ENCODE data around the gene COL6A3. TPM values are rescaled to one million over a fixed set of nuclear protein-coding genes. Genes with fewer than 3 reads are reported as not detected.
"Not testable (repeated sequence)": the region's sequence is repeated elsewhere in the genome, so short reads cannot be mapped to it uniquely, and the experiment has no call there.

COL6A3 gene
- total RNA-seq, 1 donor from 2014 or later = 0.02 TPM

DNA sequence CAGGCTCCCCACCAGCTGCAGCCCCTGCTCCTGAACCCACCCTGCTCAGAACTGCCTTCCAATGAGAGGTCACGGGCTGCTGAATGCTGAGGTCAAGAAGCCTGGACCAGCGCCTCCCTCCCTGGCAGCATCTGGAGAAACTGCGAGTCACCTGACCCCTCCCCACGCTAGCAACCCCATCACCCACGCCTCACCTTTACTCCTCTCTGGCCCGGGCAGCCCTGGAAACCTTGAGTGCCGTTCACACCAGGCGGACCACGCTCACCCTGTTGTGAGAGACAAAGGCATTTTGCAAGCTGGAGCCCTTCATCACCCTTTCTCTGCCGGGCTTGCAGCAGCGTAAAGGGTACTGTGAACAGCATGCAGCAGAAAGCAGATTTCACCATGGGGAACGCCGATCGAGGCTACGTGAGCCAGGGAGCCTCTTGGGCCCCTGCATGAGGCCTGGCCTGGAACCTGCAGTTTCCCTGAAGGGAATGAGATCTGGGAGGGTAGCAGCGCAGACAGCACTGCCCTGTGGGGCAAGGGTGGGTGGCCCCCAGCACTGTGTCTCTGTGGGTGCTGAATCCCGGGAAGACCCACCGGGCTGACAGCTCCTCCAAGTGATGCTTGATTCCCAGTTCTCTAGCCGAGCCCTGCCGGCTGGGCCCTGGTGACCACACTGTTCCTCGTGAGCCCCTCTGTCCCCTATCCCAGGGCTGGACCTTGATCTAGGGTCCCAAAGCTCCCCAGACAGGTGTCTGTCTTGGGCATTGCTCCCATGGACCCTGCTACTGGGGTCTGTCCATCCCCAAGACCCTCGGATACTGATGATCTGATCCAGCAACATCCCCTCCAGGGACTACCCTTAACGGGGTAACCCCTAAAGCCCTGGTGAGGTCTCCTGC is 53.8 kb downstream of the COL6A3 start:
- ChIA-PET POLR2A (no interaction called here), CTCF (no interaction called here)
- Mint-ChIP-seq H3K36me3 (ENCODE audit: low read depth) (no peaks in the 10 kb centered on the region), H3K27ac (no peak overlapping the region), H3K4me3 (no peak overlapping the region), H3K9me3 (no peaks in the 10 kb centered on the region), H3K4me1 (no peaks in the 10 kb centered on the region), H3K27me3 (peaks cover 4% of the 10 kb centered on the region)
- no peak for DNase-seq
- ATAC-seq (ENCODE audit: low read depth) = no peak
- intact Hi-C loops (cut with micrococcal nuclease) = no loop called here
- TF ChIP-seq, protein P1, sequence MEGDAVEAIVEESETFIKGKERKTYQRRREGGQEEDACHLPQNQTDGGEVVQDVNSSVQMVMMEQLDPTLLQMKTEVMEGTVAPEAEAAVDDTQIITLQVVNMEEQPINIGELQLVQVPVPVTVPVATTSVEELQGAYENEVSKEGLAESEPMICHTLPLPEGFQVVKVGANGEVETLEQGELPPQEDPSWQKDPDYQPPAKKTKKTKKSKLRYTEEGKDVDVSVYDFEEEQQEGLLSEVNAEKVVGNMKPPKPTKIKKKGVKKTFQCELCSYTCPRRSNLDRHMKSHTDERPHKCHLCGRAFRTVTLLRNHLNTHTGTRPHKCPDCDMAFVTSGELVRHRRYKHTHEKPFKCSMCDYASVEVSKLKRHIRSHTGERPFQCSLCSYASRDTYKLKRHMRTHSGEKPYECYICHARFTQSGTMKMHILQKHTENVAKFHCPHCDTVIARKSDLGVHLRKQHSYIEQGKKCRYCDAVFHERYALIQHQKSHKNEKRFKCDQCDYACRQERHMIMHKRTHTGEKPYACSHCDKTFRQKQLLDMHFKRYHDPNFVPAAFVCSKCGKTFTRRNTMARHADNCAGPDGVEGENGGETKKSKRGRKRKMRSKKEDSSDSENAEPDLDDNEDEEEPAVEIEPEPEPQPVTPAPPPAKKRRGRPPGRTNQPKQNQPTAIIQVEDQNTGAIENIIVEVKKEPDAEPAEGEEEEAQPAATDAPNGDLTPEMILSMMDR (IDR thresholded peaks at IDR 0.05) = no peak

DNA sequence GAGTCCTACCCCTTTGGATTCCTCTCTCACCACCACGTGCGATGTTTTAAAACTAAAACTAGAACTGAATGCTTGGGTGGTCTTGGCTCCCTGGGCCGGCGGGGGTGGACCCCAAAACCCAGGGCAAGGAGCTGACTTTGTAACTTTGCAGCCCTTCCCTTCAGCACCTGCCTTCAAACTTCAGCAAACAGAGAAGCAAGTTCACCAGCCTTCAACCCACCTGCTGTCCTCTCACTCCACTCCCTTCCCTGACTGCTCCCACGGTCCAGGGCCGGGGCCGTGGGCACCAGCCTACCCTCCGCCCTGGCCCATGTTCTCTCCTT is 54.5 kb downstream of the COL6A3 start:
- Mint-ChIP-seq H3K27ac (no peak overlapping the region), H3K9me3 (no peaks in the 10 kb centered on the region), H3K4me3 (no peak overlapping the region), H3K4me1 (no peaks in the 10 kb centered on the region), H3K36me3 (ENCODE audit: low read depth) (no peaks in the 10 kb centered on the region), H3K27me3 (peaks cover 4% of the 10 kb centered on the region)
- intact Hi-C loops (cut with micrococcal nuclease) = no loop called here
- no peak for ATAC-seq (ENCODE audit: low read depth)
- ChIA-PET CTCF (no interaction called here), POLR2A (no interaction called here)
- TF ChIP-seq, protein P1 (IDR thresholded peaks at IDR 0.05) = no peak
- no peak for DNase-seq

DNA sequence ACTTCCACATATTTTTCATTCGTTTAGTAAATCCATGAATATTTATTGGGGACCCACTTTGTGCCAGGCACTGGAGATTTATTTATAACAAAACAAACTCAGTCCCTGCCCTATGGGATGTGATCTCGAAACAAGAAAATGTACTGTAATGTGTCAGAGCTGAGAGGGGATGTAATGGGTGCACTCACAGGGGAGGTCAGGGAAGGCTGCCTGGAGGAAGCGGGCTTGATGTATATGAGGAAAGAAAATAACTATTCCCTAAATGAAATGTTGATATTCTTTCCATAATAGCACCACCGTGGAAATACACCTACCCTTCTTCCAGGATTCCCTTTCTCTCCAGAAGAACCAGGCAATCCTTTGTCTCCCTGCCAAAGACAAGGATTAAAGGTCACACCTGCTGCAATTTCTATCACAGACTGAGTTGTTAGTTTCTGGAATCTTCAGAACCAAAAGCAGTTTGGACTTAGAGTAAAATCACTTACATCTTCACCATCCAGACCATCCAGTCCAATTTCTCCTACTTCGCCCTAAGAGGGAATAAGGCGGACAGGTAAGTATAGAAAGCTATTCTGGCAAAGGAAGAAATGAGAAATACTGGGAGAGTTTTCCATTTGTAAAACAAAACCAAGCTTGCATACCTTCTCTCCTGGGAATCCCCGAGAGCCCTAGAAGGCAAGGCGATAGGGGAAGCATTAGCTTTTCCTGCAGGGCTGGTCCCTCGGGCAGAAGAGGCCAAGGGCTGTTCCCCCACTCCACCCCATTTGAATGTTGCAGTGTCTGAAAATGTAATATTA is 55.0 kb downstream of the COL6A3 start:
- no peaks in the 10 kb centered on the region for H3K36me3 Mint-ChIP-seq (ENCODE audit: low read depth)
- TF ChIP-seq, protein P1 (IDR thresholded peaks at IDR 0.05) = no peak
- H3K4me1 Mint-ChIP-seq = no peaks in the 10 kb centered on the region
- no peak for DNase-seq
- no peaks in the 10 kb centered on the region for H3K9me3 Mint-ChIP-seq
- H3K27ac Mint-ChIP-seq = no peak overlapping the region
- intact Hi-C loops (cut with micrococcal nuclease) = no loop called here
- H3K27me3 Mint-ChIP-seq = peaks cover 4% of the 10 kb centered on the region
- no peak overlapping the region for H3K4me3 Mint-ChIP-seq
- POLR2A ChIA-PET = no interaction called here
- CTCF ChIA-PET = no interaction called here
- ATAC-seq (ENCODE audit: low read depth) = no peak

DNA sequence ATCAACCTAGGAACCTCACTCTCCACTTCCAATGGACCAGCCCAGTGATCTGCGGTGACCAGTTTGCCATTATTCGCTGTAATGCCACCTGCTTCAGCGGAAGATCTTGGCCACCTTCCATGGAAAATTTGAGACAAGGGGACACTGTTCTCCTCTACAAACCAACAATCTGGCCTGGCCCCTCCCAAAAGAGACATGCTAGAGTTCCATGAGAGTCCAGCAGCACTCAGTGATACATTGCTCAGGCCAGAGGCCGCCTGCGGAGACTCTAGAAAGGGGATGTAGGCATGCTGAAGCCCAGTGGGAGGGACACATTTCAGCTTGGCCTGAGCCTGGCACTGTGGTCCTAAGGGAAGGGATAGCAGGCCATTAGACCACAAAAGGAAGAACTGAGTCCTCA is 58.3 kb downstream of the COL6A3 start:
- intact Hi-C loops (cut with micrococcal nuclease) = no loop called here
- DNase-seq = no peak
- Mint-ChIP-seq H3K27me3 (peaks cover 9% of the 10 kb centered on the region), H3K27ac (no peak overlapping the region), H3K4me1 (no peaks in the 10 kb centered on the region), H3K36me3 (ENCODE audit: low read depth) (no peaks in the 10 kb centered on the region), H3K4me3 (no peak overlapping the region), H3K9me3 (no peaks in the 10 kb centered on the region)
- TF ChIP-seq, protein P1 (IDR thresholded peaks at IDR 0.05) = no peak
- POLR2A ChIA-PET = no interaction called here
- ATAC-seq (ENCODE audit: low read depth) = no peak
- CTCF ChIA-PET = no interaction called here

DNA sequence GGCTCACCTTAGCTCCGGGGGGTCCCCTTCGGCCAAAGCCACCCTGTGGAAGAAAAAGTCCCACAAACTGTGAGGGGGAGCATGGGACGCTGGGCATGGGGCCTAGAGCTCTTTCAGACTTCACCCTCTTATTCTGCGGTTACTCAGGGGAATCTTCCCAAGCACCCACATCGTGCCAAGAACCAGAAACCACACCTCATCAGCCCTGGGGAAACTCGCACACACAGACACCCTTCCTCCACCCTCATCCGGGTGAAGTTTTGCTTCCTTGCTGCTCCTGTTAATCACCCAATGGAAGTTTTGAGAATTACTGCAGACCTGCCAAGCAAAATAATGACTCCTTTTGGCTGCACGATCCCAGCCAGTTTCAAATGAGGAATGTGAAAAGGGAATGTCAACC is 59.1 kb downstream of the COL6A3 start:
- DNase-seq = no peak
- POLR2A ChIA-PET = no interaction called here
- Mint-ChIP-seq H3K4me3 (no peak overlapping the region), H3K9me3 (no peaks in the 10 kb centered on the region), H3K27me3 (peaks cover 9% of the 10 kb centered on the region), H3K27ac (no peak overlapping the region), H3K36me3 (ENCODE audit: low read depth) (no peaks in the 10 kb centered on the region), H3K4me1 (no peaks in the 10 kb centered on the region)
- ATAC-seq (ENCODE audit: low read depth) = no peak
- TF ChIP-seq, protein P1 (IDR thresholded peaks at IDR 0.05) = no peak
- intact Hi-C loops (cut with micrococcal nuclease) = no loop called here
- CTCF ChIA-PET = no interaction called here

DNA sequence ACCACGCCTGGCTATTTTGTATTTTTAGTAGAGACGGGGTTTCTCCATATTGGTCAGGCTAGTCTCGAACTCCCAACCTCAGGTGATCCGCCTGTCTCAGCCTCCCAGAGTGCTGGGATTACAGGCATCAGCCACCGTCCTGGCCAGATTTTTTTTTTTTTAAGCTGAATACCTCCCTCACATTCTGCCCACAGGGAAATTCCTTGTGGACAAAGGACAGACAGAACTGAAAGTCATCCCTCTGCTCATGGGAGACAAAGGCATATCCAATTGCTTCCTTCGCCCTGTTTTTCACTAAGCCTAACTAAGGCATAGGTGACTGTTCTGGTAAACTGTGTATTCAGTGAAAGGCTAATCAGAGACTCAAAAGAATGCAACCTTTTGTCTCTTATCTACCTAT is 59.8 kb downstream of the COL6A3 start:
- intact Hi-C loops (cut with micrococcal nuclease); H3K4me3 Mint-ChIP-seq; H3K9me3 Mint-ChIP-seq; CTCF ChIA-PET; H3K36me3 Mint-ChIP-seq (ENCODE audit: low read depth); H3K4me1 Mint-ChIP-seq; H3K27ac Mint-ChIP-seq; ATAC-seq (ENCODE audit: low read depth); DNase-seq; H3K27me3 Mint-ChIP-seq; POLR2A ChIA-PET: not testable (repeated sequence)
